ENCODE measurements around the gene ELAPOR1. TPM values are rescaled to one million over a fixed set of nuclear protein-coding genes. Genes with fewer than 3 reads are reported as not detected.

ELAPOR1 gene
- total and polyA plus RNA-seq, 2 donors (not counting 3 experiments of a cell fraction or from before 2014, with no cell fraction given), result 1.0 to 1.1 TPM

DNA sequence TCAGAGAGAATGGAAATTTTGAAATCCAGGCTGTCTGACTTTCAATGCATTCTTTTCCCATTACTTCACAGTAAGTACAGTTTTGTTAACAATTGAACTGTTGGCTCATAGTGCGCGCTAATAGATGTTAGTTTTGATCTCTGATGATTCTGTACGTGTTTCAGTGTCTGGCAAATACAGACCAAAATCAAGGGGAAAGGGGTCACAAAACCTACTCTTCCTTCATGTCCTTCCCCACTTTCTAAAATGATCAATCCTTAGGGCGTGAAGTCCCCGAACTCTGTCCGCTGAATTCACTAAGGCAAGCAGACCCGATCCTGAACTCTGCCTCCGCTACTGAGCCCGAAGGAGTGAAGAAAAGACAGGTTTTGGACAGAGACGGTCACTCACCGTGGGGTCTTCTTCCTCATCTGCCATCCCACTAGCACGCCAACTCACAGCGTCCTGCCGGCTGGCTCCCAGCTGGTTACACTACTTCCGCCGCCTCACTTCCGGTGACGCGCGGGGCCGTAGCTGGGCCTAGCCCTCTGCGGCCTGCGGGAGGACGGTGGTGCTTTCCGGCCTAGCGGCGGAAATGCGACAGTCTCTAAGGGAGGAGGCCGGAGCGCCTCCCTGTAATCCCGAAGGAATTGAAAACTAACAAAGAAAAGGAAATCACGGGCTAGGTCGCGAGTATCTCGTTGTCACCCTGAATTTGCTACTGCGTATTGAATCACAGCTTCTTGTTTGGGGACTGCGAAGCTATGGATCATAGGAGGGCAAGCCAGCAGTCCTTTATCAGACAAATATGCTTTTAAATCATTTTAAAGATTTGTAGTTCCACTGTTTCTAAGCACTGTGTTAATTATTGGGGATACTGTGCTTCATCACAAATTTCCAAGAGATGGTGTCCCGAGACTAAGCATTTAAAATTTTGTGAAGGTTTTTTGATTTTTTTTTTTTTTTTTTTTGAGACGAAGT is 38.1 kb upstream of the ELAPOR1 start, which contains the start of gene TAF13:
TAF13 (minus strand) TSS at position 473 of the 960 bp plus-strand sequence; CDS start at position 417, 56 bp downstream.
- Histone ChIP-seq H3K4me1 (ENCODE audit: control insufficient read depth, extremely low read depth, insufficient read depth, low read length) (peaks cover 21% of the 10 kb centered on the region), H3K79me2 (ENCODE audit: control insufficient read depth, insufficient read depth, low read length) (peaks cover 31% of the 10 kb centered on the region), H3K9me3 (replicated peaks; ENCODE audit: control insufficient read depth, insufficient read depth, low read length) (no peaks in the 10 kb centered on the region), H3K4me3 (replicated peaks in 1 of 3; ENCODE audit: insufficient read depth in 1 of 3, low read depth in 1 of 3, low read length in 3 of 3) (peak within 1 kb of the TSS; percentile 53 to 90 (median 67)), H3K27ac (ENCODE audit: insufficient read depth, low read depth, low read length) (peak within 1 kb of the TSS; percentile 93), H3K9ac (replicated peaks; ENCODE audit: extremely low read depth, insufficient read depth, low read length) (peak within 1 kb of the TSS; percentile 94), H3K4me2 (ENCODE audit: insufficient read depth, low read length) (peak within 1 kb of the TSS; percentile 83), H4K20me1 (replicated peaks; ENCODE audit: control insufficient read depth, extremely low read depth, insufficient read depth, low read length) (no peaks in the 10 kb centered on the region), H3K9me1 (replicated peaks; ENCODE audit: control insufficient read depth, extremely low read depth, insufficient read depth, low read length) (no peaks in the 10 kb centered on the region), H3K27me3 (ENCODE audit: control insufficient read depth in 2 of 2, insufficient read depth in 2 of 2, low read length in 2 of 2) (no peaks in the 10 kb centered on the region), H2AFZ (ENCODE audit: low read depth, low read length) (peak within 1 kb of the TSS; percentile 52), H3K36me3 (ENCODE audit: control insufficient read depth in 2 of 2, extremely low read depth in 1 of 2, insufficient read depth in 2 of 2, low read length in 2 of 2) (peaks cover 0 to 6% of the 10 kb centered on the region in 2 experiments)
- FAIRE-seq, result peak; percentile 92
- TSS peak; percentile 99 for BruUV-seq (replicated peaks)
- intact Hi-C loops (cut with micrococcal nuclease) (loop anchor here (1.0 kb wide), 4 partner anchors 14 to 36 kb away; partner anchors contain the start of genes TMEM167B and WDR47), dilution Hi-C loops (cut with MboI; ENCODE audit: extremely low pct_ligation_motif_present, low sequenced_read_pairs) (no loop called here)
- peak; percentile 96 for DNase-seq (ENCODE audit: low read depth, low spot score)
- POLR2A ChIA-PET, result interaction anchor here (0.7 to 1.3 kb wide), 7 partner anchors 15 to 134 kb away, joined by 3 to 11 read pairs (median 6); partner anchors contain the start of genes TMEM167B and WDR47
- TF ChIP-seq MYC (IDR thresholded peaks at IDR 0.05; ENCODE audit: low read depth, low read length) (no peak), POLR2AphosphoS5 (IDR thresholded peaks at IDR 0.05; ENCODE audit: insufficient read depth, low read depth, low read length) (peak; percentile 92), GATA2 (IDR thresholded peaks at IDR 0.05; ENCODE audit: insufficient read depth, insufficient read length, low read depth, low read length) (no peak), FOS (IDR thresholded peaks at IDR 0.05; ENCODE audit: borderline replicate concordance, insufficient read depth, low read length) (peak; percentile 24), POLR2A (IDR thresholded peaks at IDR 0.05; ENCODE audit: low read depth, low read length) (peak; percentile 97)
- TF ChIP-seq, protein P1, sequence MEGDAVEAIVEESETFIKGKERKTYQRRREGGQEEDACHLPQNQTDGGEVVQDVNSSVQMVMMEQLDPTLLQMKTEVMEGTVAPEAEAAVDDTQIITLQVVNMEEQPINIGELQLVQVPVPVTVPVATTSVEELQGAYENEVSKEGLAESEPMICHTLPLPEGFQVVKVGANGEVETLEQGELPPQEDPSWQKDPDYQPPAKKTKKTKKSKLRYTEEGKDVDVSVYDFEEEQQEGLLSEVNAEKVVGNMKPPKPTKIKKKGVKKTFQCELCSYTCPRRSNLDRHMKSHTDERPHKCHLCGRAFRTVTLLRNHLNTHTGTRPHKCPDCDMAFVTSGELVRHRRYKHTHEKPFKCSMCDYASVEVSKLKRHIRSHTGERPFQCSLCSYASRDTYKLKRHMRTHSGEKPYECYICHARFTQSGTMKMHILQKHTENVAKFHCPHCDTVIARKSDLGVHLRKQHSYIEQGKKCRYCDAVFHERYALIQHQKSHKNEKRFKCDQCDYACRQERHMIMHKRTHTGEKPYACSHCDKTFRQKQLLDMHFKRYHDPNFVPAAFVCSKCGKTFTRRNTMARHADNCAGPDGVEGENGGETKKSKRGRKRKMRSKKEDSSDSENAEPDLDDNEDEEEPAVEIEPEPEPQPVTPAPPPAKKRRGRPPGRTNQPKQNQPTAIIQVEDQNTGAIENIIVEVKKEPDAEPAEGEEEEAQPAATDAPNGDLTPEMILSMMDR (IDR thresholded peaks at IDR 0.05; ENCODE audit: extremely low read depth in 1 of 2, insufficient read depth in 1 of 2, low read depth in 1 of 2, low read length in 2 of 2), result peak in 1 of 2 donors; percentile 4
- TF ChIP-seq, protein P2, sequence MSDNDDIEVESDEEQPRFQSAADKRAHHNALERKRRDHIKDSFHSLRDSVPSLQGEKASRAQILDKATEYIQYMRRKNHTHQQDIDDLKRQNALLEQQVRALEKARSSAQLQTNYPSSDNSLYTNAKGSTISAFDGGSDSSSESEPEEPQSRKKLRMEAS (IDR thresholded peaks at IDR 0.05; ENCODE audit: insufficient read depth, insufficient read length), result peak; percentile 34
- CTCF ChIA-PET, result interaction anchor here (0.6 to 2.6 kb wide), 5 partner anchors 15 to 300 kb away, joined by 3 to 26 read pairs (median 6); partner anchors contain the start of genes CLCC1 and TMEM167B
